ENCODE results near the gene PPM1H.
"Not testable (repeated sequence)": the region's sequence is repeated elsewhere in the genome, so short reads cannot be mapped to it uniquely, and the experiment has no call there.

Gene PPM1H

GRCh38 chr12:62684570-62685295 lies 250.2 kb downstream of the PPM1H start:
- DNase-seq (ENCODE audit: low read depth in 2 of 2) = no peak

GRCh38 chr12:62683776-62684569 lies 251.0 kb downstream of the PPM1H start:
- DNase-seq (ENCODE audit: low read depth in 2 of 2) = no peak

- DNase-seq (ENCODE audit: low read depth in 2 of 2) = no peak
These were observed 253.6 kb downstream of the PPM1H start for GRCh38 chr12:62681306-62681705.

GRCh38 chr12:62679608-62680007 lies 255.3 kb downstream of the PPM1H start:
- no peak for DNase-seq (ENCODE audit: low read depth in 2 of 2)

- DNase-seq (ENCODE audit: low read depth in 2 of 2) = no peak
These were observed 257.6 kb downstream of the PPM1H start for GRCh38 chr12:62677355-62677754.

- DNase-seq (ENCODE audit: low read depth in 2 of 2) = no peak
These were observed 258.2 kb downstream of the PPM1H start for GRCh38 chr12:62676521-62677307.

- DNase-seq (ENCODE audit: low read depth in 2 of 2) = no peak
These were observed 261.7 kb downstream of the PPM1H start for GRCh38 chr12:62673028-62673815.

- no peak for DNase-seq (ENCODE audit: low read depth in 2 of 2)
These were observed 263.8 kb downstream of the PPM1H start for GRCh38 chr12:62670986-62671720.

- DNase-seq (ENCODE audit: low read depth in 2 of 2) = no peak
These were observed 266.2 kb downstream of the PPM1H start for GRCh38 chr12:62668782-62669181.

- not testable (repeated sequence) for DNase-seq (ENCODE audit: low read depth in 2 of 2)
These were observed 270.0 kb downstream of the PPM1H start for GRCh38 chr12:62664951-62665350.

GRCh38 chr12:62660756-62661155 lies 274.2 kb downstream of the PPM1H start:
- DNase-seq (ENCODE audit: low read depth in 2 of 2) = no peak

GRCh38 chr12:62659453-62660295 lies 275.3 kb downstream of the PPM1H start:
- no peak for DNase-seq (ENCODE audit: low read depth in 2 of 2)

- no peak for DNase-seq (ENCODE audit: low read depth in 2 of 2)
These were observed 276.0 kb downstream of the PPM1H start for GRCh38 chr12:62658910-62659309.

GRCh38 chr12:62657363-62657632 lies 277.7 kb downstream of the PPM1H start:
- DNase-seq (ENCODE audit: low read depth in 2 of 2) = no peak

- no peak for DNase-seq (ENCODE audit: low read depth in 2 of 2)
These were observed 278.2 kb downstream of the PPM1H start for GRCh38 chr12:62656591-62657362.

- no peak for DNase-seq (ENCODE audit: low read depth in 2 of 2)
These were observed 279.2 kb downstream of the PPM1H start for GRCh38 chr12:62655666-62656151.

- DNase-seq (ENCODE audit: low read depth in 2 of 2) = no peak
These were observed 280.4 kb downstream of the PPM1H start for GRCh38 chr12:62654326-62655241.

- no peak for DNase-seq (ENCODE audit: low read depth in 2 of 2)
These were observed 281.2 kb downstream of the PPM1H start for GRCh38 chr12:62653740-62654139.

All from stimulated activated CD8-positive, alpha-beta memory T cell treated with anti-CD3 and anti-CD28 coated beads, Interleukin-7, amount 100 ng/mL, for 4 hours (primary cell).